Mammary epithelial cell (primary cell): ENCODE results near the gene ADSS1.

Experiments used
- EZH2 ChIP-seq: IDR thresholded peaks from 2 replicates; pipeline ENCODE4 v1.6.1; 2012; ENCODE audit warnings: low read length, inconsistent platforms, borderline replicate concordance
- TF ChIP-seq, protein P1 (sequence below), 2 donors: IDR thresholded peaks in 1 of 2; conservative IDR thresholded peaks in 1 of 2; 2 replicates each; pipeline ENCODE4 v1.5.1; 2011 to 2012; ENCODE audit warnings: inconsistent platforms in 2 of 2, low read length in 2 of 2, mild to moderate bottlenecking in 2 of 2, control low read depth in 1 of 2, low read depth in 1 of 2; ENCODE audit not compliant: insufficient read depth in 1 of 2; ENCODE audit errors: extremely low read depth in 1 of 2

DNA sequence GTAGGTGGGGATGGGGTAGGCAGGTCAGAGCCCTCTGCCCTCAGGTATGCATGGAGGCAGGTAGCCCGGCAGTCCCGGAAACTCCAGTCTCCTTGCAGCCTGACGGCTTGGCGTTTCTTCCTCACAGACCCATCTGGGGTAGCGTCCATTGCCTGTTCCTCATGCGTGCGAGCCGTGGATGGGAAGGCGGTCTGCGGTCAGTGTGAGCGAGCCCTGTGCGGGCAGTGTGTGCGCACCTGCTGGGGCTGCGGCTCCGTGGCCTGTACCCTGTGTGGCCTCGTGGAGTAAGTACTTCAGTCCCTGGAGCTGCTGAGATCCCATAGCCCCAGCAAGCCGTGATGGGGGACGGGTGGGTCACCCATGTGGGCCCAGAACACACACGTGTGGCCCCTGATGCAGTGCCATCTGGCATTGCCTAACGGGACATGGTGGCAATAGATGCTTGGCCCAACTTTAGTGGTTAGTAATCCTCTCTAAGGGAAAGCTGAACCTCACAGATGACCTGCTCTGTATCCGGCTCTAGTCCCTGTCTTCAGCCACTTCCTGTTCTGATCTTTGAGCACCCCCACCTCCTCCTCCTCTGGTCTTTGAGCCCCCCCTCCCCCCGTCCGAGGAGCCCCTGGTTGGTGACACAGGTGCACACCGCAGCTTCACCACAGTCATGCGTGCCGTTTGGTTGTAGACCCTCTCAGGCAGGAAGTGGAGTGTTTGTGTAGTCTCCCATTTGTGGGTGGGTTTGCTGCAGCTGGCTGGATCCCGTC is 32.6 kb downstream of the ADSS1 start:
- TF ChIP-seq, protein P1, sequence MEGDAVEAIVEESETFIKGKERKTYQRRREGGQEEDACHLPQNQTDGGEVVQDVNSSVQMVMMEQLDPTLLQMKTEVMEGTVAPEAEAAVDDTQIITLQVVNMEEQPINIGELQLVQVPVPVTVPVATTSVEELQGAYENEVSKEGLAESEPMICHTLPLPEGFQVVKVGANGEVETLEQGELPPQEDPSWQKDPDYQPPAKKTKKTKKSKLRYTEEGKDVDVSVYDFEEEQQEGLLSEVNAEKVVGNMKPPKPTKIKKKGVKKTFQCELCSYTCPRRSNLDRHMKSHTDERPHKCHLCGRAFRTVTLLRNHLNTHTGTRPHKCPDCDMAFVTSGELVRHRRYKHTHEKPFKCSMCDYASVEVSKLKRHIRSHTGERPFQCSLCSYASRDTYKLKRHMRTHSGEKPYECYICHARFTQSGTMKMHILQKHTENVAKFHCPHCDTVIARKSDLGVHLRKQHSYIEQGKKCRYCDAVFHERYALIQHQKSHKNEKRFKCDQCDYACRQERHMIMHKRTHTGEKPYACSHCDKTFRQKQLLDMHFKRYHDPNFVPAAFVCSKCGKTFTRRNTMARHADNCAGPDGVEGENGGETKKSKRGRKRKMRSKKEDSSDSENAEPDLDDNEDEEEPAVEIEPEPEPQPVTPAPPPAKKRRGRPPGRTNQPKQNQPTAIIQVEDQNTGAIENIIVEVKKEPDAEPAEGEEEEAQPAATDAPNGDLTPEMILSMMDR (conservative IDR thresholded peaks at IDR 0.05 in 1 of 2, IDR thresholded peaks at IDR 0.05 in 1 of 2; ENCODE audit: extremely low read depth in 1 of 2, insufficient read depth in 1 of 2, low read depth in 1 of 2, low read length in 2 of 2) = no peak
- TF ChIP-seq EZH2 = no peak
